Activated CD4-positive, CD25-positive, alpha-beta regulatory T cell treated with anti-CD3 and anti-CD28 coated beads, Interleukin-2, amount 50 U/mL, for 16 hours (primary cell): ENCODE results near the gene PPFIBP1.
"Not testable (repeated sequence)": the region's sequence is repeated elsewhere in the genome, so short reads cannot be mapped to it uniquely, and the experiment has no call there.

Experiments used
- DNase-seq: peaks from one replicate; pipeline ENCODE4 v3.0.0-alpha.2; 2020; ENCODE audit warnings: low read depth, low spot score

Gene PPFIBP1

GRCh38 chr12:27566159-27566558 lies 42.2 kb downstream of the PPFIBP1 start:
- no peak for DNase-seq

- no peak for DNase-seq
These were observed 42.6 kb downstream of the PPFIBP1 start for GRCh38 chr12:27566626-27567025.

GRCh38 chr12:27571463-27571862 lies 47.5 kb downstream of the PPFIBP1 start:
- DNase-seq, result no peak

GRCh38 chr12:27572486-27573255 lies 48.7 kb downstream of the PPFIBP1 start:
- no peak for DNase-seq

- DNase-seq, result no peak
These were observed 50.0 kb downstream of the PPFIBP1 start for GRCh38 chr12:27573972-27574371.

- DNase-seq, result no peak
These were observed 51.2 kb downstream of the PPFIBP1 start for GRCh38 chr12:27575090-27575761.

- no peak for DNase-seq
These were observed 51.7 kb downstream of the PPFIBP1 start for GRCh38 chr12:27575762-27576118.

- no peak for DNase-seq
These were observed 52.8 kb downstream of the PPFIBP1 start for GRCh38 chr12:27576667-27577347.

GRCh38 chr12:27577688-27578087 lies 53.7 kb downstream of the PPFIBP1 start:
- no peak for DNase-seq

GRCh38 chr12:27578689-27579372 lies 54.8 kb downstream of the PPFIBP1 start:
- no peak for DNase-seq

- no peak for DNase-seq
These were observed 56.7 kb downstream of the PPFIBP1 start for GRCh38 chr12:27580561-27581330.

GRCh38 chr12:27581331-27581671 lies 57.3 kb downstream of the PPFIBP1 start:
- not testable (repeated sequence) for DNase-seq

- not testable (repeated sequence) for DNase-seq
These were observed 57.8 kb downstream of the PPFIBP1 start for GRCh38 chr12:27581833-27582232.

- DNase-seq, result not testable (repeated sequence)
These were observed 58.4 kb downstream of the PPFIBP1 start for GRCh38 chr12:27582445-27582844.

GRCh38 chr12:27583057-27583797 lies 59.2 kb downstream of the PPFIBP1 start:
- DNase-seq, result no peak

- no peak for DNase-seq
These were observed 60.0 kb downstream of the PPFIBP1 start for GRCh38 chr12:27583981-27584380.

- DNase-seq, result no peak
These were observed 61.8 kb downstream of the PPFIBP1 start for GRCh38 chr12:27585739-27586265.

- DNase-seq, result not testable (repeated sequence)
These were observed 64.2 kb downstream of the PPFIBP1 start for GRCh38 chr12:27588075-27588730.

GRCh38 chr12:27588776-27589175 lies 64.8 kb downstream of the PPFIBP1 start:
- no peak for DNase-seq

GRCh38 chr12:27589419-27589818 lies 65.4 kb downstream of the PPFIBP1 start:
- DNase-seq, result no peak
